ENCODE results near the gene CHMP2A. TPM values are rescaled to one million over a fixed set of nuclear protein-coding genes. Genes with fewer than 3 reads are reported as not detected.
A peak's percentile ranks its signal among the peaks of the same experiment; 100 is the strongest.

CHMP2A gene
- total and polyA plus RNA-seq, 2 of the 13 experiments (the other 11 are each of a cell fraction or from before 2014, with no cell fraction given): 49.7 to 55.0 TPM

DNA sequence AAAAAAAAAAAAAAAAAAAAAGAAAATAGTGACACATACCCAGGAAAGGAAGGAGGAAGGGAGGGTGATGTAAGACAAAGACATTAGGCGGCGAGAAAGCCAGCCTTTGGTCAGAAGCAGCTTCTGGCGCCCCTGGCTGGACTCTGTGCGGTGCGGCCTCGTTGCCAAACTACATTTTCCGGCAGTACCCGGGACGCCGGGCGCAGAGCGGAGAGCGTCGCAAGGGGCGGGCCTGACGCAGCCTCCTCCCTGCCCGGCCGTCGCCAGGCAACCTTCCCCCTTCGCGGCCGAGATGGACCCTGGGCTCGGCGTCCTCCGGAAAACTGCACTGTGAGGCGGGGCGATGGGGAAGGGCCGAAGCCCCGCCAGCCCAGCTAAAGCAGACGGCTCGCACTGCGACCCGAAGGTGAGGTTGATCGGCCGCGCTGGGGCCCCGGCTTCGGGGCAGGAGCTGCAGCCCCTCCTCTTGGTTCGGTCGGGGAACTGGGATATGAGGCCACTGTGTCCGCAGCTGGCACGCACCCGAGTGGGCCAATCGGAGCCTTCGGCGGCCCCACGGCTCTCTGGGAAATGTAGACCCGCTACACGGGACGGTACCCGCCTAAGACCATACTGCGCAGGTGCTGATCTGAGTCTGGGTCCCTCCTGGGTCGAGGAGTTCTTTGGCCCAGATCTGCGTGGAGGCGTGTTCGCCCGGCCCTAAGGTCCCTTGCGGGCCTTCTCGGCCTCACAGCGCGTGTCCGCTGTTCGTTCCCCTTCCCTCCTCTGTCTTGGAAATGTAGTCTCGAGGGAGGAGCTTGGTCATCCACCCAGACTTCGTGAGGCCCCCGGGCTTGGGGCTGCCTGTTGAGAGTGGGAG is 20.5 kb upstream of the CHMP2A start (continued):
- TF ChIP-seq ZNF296 (CRISPR knock-in tag; conservative IDR thresholded peaks at IDR 0.05) (no peak), ZNF773 (CRISPR knock-in tag; IDR thresholded peaks at IDR 0.05; ENCODE audit: borderline replicate concordance) (peak; percentile 40; the same call in 1 of the 2 replicates), ZNF772 (CRISPR knock-in tag; IDR thresholded peaks at IDR 0.05) (peak; percentile 90), CBFB (CRISPR knock-in tag; IDR thresholded peaks at IDR 0.05) (peak; percentile 34; the same call in 1 of the 2 replicates), ARNTL (CRISPR knock-in tag; IDR thresholded peaks at IDR 0.05) (0 out of 2 replicates have a peak, but pooled peaks have one; percentile 46), POGZ (CRISPR knock-in tag; IDR thresholded peaks at IDR 0.05) (peak; percentile 15; the same call in 1 of the 2 replicates), KDM6A (CRISPR knock-in tag; IDR thresholded peaks at IDR 0.05; ENCODE audit: low read depth) (no peak), GABPB1 (CRISPR knock-in tag; IDR thresholded peaks at IDR 0.05) (peak; percentile 92), MXD4 (CRISPR knock-in tag; IDR thresholded peaks at IDR 0.05) (peak; percentile 33; the same call in 1 of the 2 replicates), SALL2 (CRISPR knock-in tag; IDR thresholded peaks at IDR 0.05) (peak; percentile 58), ZNF292 (CRISPR knock-in tag; IDR thresholded peaks at IDR 0.05; ENCODE audit: borderline replicate concordance, low read depth) (no peak), ZSCAN29 (CRISPR knock-in tag; conservative IDR thresholded peaks at IDR 0.05) (0 out of 2 replicates have a peak, but pooled peaks have one; percentile 25), FLYWCH1 (CRISPR knock-in tag; IDR thresholded peaks at IDR 0.05) (no peak), ZNF572 (CRISPR knock-in tag; IDR thresholded peaks at IDR 0.05) (peak; percentile 85; the same call in 1 of the 2 replicates), ZNF766 (CRISPR knock-in tag; IDR thresholded peaks at IDR 0.05; ENCODE audit: borderline replicate concordance) (peak; percentile 59; the same call in 1 of the 2 replicates), ZNF180 (CRISPR knock-in tag; IDR thresholded peaks at IDR 0.05; ENCODE audit: borderline replicate concordance, low read depth) (0 out of 2 replicates have a peak, but pooled peaks have one; percentile 17)
- TF ChIP-seq, protein P1, sequence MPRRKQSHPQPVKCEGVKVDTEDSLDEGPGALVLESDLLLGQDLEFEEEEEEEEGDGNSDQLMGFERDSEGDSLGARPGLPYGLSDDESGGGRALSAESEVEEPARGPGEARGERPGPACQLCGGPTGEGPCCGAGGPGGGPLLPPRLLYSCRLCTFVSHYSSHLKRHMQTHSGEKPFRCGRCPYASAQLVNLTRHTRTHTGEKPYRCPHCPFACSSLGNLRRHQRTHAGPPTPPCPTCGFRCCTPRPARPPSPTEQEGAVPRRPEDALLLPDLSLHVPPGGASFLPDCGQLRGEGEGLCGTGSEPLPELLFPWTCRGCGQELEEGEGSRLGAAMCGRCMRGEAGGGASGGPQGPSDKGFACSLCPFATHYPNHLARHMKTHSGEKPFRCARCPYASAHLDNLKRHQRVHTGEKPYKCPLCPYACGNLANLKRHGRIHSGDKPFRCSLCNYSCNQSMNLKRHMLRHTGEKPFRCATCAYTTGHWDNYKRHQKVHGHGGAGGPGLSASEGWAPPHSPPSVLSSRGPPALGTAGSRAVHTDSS (CRISPR knock-in tag; conservative IDR thresholded peaks at IDR 0.05): 0 out of 2 replicates have a peak, but pooled peaks have one; percentile 24
- TF ChIP-seq, protein P2, sequence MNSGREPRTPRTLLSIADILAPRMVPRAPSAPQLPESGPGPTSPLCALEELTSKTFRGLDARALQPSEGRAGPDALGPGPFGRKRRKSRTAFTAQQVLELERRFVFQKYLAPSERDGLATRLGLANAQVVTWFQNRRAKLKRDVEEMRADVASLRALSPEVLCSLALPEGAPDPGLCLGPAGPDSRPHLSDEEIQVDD (CRISPR knock-in tag; IDR thresholded peaks at IDR 0.05; ENCODE audit: borderline replicate concordance): peak; percentile 85; the same call in 1 of the 2 replicates
- TF ChIP-seq, protein P3, sequence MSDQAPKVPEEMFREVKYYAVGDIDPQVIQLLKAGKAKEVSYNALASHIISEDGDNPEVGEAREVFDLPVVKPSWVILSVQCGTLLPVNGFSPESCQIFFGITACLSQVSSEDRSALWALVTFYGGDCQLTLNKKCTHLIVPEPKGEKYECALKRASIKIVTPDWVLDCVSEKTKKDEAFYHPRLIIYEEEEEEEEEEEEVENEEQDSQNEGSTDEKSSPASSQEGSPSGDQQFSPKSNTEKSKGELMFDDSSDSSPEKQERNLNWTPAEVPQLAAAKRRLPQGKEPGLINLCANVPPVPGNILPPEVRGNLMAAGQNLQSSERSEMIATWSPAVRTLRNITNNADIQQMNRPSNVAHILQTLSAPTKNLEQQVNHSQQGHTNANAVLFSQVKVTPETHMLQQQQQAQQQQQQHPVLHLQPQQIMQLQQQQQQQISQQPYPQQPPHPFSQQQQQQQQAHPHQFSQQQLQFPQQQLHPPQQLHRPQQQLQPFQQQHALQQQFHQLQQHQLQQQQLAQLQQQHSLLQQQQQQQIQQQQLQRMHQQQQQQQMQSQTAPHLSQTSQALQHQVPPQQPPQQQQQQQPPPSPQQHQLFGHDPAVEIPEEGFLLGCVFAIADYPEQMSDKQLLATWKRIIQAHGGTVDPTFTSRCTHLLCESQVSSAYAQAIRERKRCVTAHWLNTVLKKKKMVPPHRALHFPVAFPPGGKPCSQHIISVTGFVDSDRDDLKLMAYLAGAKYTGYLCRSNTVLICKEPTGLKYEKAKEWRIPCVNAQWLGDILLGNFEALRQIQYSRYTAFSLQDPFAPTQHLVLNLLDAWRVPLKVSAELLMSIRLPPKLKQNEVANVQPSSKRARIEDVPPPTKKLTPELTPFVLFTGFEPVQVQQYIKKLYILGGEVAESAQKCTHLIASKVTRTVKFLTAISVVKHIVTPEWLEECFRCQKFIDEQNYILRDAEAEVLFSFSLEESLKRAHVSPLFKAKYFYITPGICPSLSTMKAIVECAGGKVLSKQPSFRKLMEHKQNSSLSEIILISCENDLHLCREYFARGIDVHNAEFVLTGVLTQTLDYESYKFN (CRISPR knock-in tag; conservative IDR thresholded peaks at IDR 0.05): peak; percentile 45
- TF ChIP-seq, protein P4, sequence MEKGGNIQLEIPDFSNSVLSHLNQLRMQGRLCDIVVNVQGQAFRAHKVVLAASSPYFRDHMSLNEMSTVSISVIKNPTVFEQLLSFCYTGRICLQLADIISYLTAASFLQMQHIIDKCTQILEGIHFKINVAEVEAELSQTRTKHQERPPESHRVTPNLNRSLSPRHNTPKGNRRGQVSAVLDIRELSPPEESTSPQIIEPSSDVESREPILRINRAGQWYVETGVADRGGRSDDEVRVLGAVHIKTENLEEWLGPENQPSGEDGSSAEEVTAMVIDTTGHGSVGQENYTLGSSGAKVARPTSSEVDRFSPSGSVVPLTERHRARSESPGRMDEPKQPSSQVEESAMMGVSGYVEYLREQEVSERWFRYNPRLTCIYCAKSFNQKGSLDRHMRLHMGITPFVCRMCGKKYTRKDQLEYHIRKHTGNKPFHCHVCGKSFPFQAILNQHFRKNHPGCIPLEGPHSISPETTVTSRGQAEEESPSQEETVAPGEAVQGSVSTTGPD (CRISPR knock-in tag; IDR thresholded peaks at IDR 0.05): peak; percentile 29; the same call in 1 of the 2 replicates
